ENCODE results near the gene SUGCT. TPM values are rescaled to one million over a fixed set of nuclear protein-coding genes. Genes with fewer than 3 reads are reported as not detected.

Gene SUGCT
- total RNA-seq, 1 experiment from 2014 or later = 1.6 TPM

GRCh38 chr7:40315277-40315676 lies 180.5 kb downstream of the SUGCT start:
- H3K27ac Mint-ChIP-seq (ENCODE audit: unreplicated experiment) = no peak overlapping the region
- no peak for DNase-seq
- no TSS peak for BruUV-seq (replicated peaks)
- H3K36me3 Mint-ChIP-seq (ENCODE audit: insufficient read depth, unreplicated experiment) = no peaks in the 10 kb centered on the region
- TF ChIP-seq CTCF (IDR thresholded peaks at IDR 0.05; ENCODE audit: unreplicated experiment) = no peak
- CTCF ChIA-PET = no interaction called here
- no peak overlapping the region for H3K4me3 Mint-ChIP-seq (ENCODE audit: low read depth, unreplicated experiment)
- H3K4me1 Mint-ChIP-seq (ENCODE audit: low read depth, unreplicated experiment) = no peaks in the 10 kb centered on the region
- intact Hi-C loops (cut with micrococcal nuclease; ENCODE audit: unreplicated experiment) = no loop called here
- H3K9me3 Mint-ChIP-seq (ENCODE audit: low read depth, unreplicated experiment) = no peaks in the 10 kb centered on the region
- no peaks in the 10 kb centered on the region for H3K27me3 Mint-ChIP-seq (ENCODE audit: unreplicated experiment)

GRCh38 chr7:40316176-40316575 lies 181.4 kb downstream of the SUGCT start:
- no TSS peak for BruUV-seq (replicated peaks)
- intact Hi-C loops (cut with micrococcal nuclease; ENCODE audit: unreplicated experiment) = no loop called here
- no peaks in the 10 kb centered on the region for H3K36me3 Mint-ChIP-seq (ENCODE audit: insufficient read depth, unreplicated experiment)

GRCh38 chr7:40324914-40325313 lies 190.1 kb downstream of the SUGCT start:
- Mint-ChIP-seq H3K4me3 (ENCODE audit: low read depth, unreplicated experiment) (no peak overlapping the region), H3K4me1 (ENCODE audit: low read depth, unreplicated experiment) (no peaks in the 10 kb centered on the region), H3K9me3 (ENCODE audit: low read depth, unreplicated experiment) (no peaks in the 10 kb centered on the region), H3K27ac (ENCODE audit: unreplicated experiment) (no peak overlapping the region), H3K36me3 (ENCODE audit: insufficient read depth, unreplicated experiment) (no peaks in the 10 kb centered on the region), H3K27me3 (ENCODE audit: unreplicated experiment) (no peaks in the 10 kb centered on the region)
- intact Hi-C loops (cut with micrococcal nuclease; ENCODE audit: unreplicated experiment) = loop anchor here (5.0 kb wide), 1 partner anchor 93 kb away; no protein-coding TSS in a partner anchor
- no peak for TF ChIP-seq CTCF (IDR thresholded peaks at IDR 0.05; ENCODE audit: unreplicated experiment)
- CTCF ChIA-PET = no interaction called here
- BruUV-seq (replicated peaks) = no TSS peak
- no peak for DNase-seq

More at GRCh38 chr7:40316176-40316575, 181.4 kb downstream of the SUGCT start:
- H3K4me1 Mint-ChIP-seq (ENCODE audit: low read depth, unreplicated experiment) = no peaks in the 10 kb centered on the region
- H3K27ac Mint-ChIP-seq (ENCODE audit: unreplicated experiment) = no peak overlapping the region
- no peaks in the 10 kb centered on the region for H3K27me3 Mint-ChIP-seq (ENCODE audit: unreplicated experiment)
- no peak for DNase-seq
- CTCF ChIA-PET = interaction anchor here (0.6 kb wide), 2 partner anchors 7 to 301 kb away, joined by 3 to 5 read pairs; no protein-coding TSS in a partner anchor
- H3K9me3 Mint-ChIP-seq (ENCODE audit: low read depth, unreplicated experiment) = no peaks in the 10 kb centered on the region
- no peak for TF ChIP-seq CTCF (IDR thresholded peaks at IDR 0.05; ENCODE audit: unreplicated experiment)
- H3K4me3 Mint-ChIP-seq (ENCODE audit: low read depth, unreplicated experiment) = no peak overlapping the region

GRCh38 chr7:40327113-40327512 lies 192.3 kb downstream of the SUGCT start:
- Mint-ChIP-seq H3K27me3 (ENCODE audit: unreplicated experiment) (no peaks in the 10 kb centered on the region), H3K27ac (ENCODE audit: unreplicated experiment) (no peak overlapping the region), H3K9me3 (ENCODE audit: low read depth, unreplicated experiment) (no peaks in the 10 kb centered on the region), H3K4me3 (ENCODE audit: low read depth, unreplicated experiment) (no peak overlapping the region), H3K36me3 (ENCODE audit: insufficient read depth, unreplicated experiment) (no peaks in the 10 kb centered on the region), H3K4me1 (ENCODE audit: low read depth, unreplicated experiment) (no peaks in the 10 kb centered on the region)
- CTCF ChIA-PET = no interaction called here
- DNase-seq = no peak
- no TSS peak for BruUV-seq (replicated peaks)
- intact Hi-C loops (cut with micrococcal nuclease; ENCODE audit: unreplicated experiment) = loop anchor here (5.0 kb wide), 1 partner anchor 95 kb away; no protein-coding TSS in a partner anchor
- no peak for TF ChIP-seq CTCF (IDR thresholded peaks at IDR 0.05; ENCODE audit: unreplicated experiment)

Data from Calu3 (cell line).